Smooth muscle cell (in vitro differentiated cells): ENCODE measurements around the gene ASAP2. TPM values are rescaled to one million over a fixed set of nuclear protein-coding genes. Genes with fewer than 3 reads are reported as not detected.

Experiments
- DNase-seq: peaks from one replicate; lab custom pipeline; 2025; ENCODE audit not compliant: unreplicated experiment; lab: John Stamatoyannopoulos, UW
- H2AFZ ChIP-seq: fragments of 200-600 bp; sonication (generic); 2 replicates; pipeline ENCODE4 v1.6.0; 2016; ENCODE audit warnings: antibody characterized with exemption, low read depth, mild to moderate bottlenecking
- H3F3A ChIP-seq: fragments of 200-600 bp; sonication (generic); 2 replicates; pipeline ENCODE4 v1.6.0; 2017; ENCODE audit warnings: antibody characterized with exemption, low read depth
- H3K27ac ChIP-seq: fragments of 200-600 bp; sonication (generic); 2 replicates; pipeline ENCODE4 v1.5.1; 2016; ENCODE audit warnings: low read depth, mild to moderate bottlenecking
- H3K27me3 ChIP-seq: fragments of 200-600 bp; sonication (generic); 2 replicates; pipeline ENCODE4 v1.6.1; 2016; ENCODE audit warnings: low read depth, mild to moderate bottlenecking
- H3K36me3 ChIP-seq: fragments of 200-600 bp; sonication (generic); 2 replicates; pipeline ENCODE4 v1.5.1; 2016; ENCODE audit warnings: low read depth
- H3K4me1 ChIP-seq: fragments of 200-600 bp; sonication (generic); 2 replicates; pipeline ENCODE4 v1.5.1; 2016; ENCODE audit warnings: low read depth
- H3K4me2 ChIP-seq: fragments of 200-600 bp; sonication (generic); 2 replicates; pipeline ENCODE4 v1.6.0; 2016; ENCODE audit warnings: mild to moderate bottlenecking
- H3K4me3 ChIP-seq: fragments of 200-600 bp; sonication (generic); 2 replicates; pipeline ENCODE4 v1.5.1; 2016; ENCODE audit warnings: mild to moderate bottlenecking
- H3K79me2 ChIP-seq: fragments of 200-600 bp; sonication (generic); 2 replicates; pipeline ENCODE4 v1.6.0; 2016; ENCODE audit warnings: low read depth, mild to moderate bottlenecking
- H3K9ac ChIP-seq: fragments of 200-600 bp; sonication (generic); 2 replicates; pipeline ENCODE4 v1.6.0; 2016; ENCODE audit warnings: low read depth
- H3K9me3 ChIP-seq: fragments of 200-600 bp; sonication (generic); replicated peaks from 2 replicates; pipeline ENCODE4 v1.5.1; 2016; ENCODE audit warnings: low read depth
- H4K20me1 ChIP-seq: fragments of 200-600 bp; sonication (generic); 2 replicates; pipeline ENCODE4 v1.6.0; 2016; ENCODE audit warnings: low read depth
- CTCF ChIP-seq: fragments of 200-600 bp; sonication (generic); IDR thresholded peaks from 2 replicates; pipeline ENCODE4 v1.5.1; 2017; ENCODE audit warnings: borderline replicate concordance, mild to moderate bottlenecking, antibody characterized with exemption; ENCODE audit not compliant: insufficient read depth, poor library complexity, severe bottlenecking
- WGBS: methylation state at CpG from one replicate; pipeline ENCODE4 v1.1.7; 2016; ENCODE audit warnings: low lambda C conversion rate; 5-methylcytosine and 5-hydroxymethylcytosine counted together
- polyA plus RNA-seq: library from polyadenylated mRNA; unstranded; fragments of >200 nt; fragmentation: Nextera tagmentation; extraction: Ambion mirVana; gene quantifications from 2 replicates; pipeline ENCODE4 v1.2.1, GENCODE V29; 2016
- total RNA-seq: library from RNA; depleted of rRNA; stranded (reverse); fragments of >200 nt; gene quantifications from 2 replicates; pipeline ENCODE4 v1.2.3, GENCODE V29; 2014

ASAP2 gene
- total and polyA plus RNA-seq, 2 experiments from 2014 or later = 8.8 to 23.1 TPM

GRCh38 chr2:9244985-9245544 is 38.5 kb downstream of the ASAP2 start:
- DNase-seq = no peak
- peak overlapping the region; percentile 16 for H3K27ac ChIP-seq
- no peak overlapping the region for H3K4me2 ChIP-seq
- no peaks in the 10 kb centered on the region for H3K9me3 ChIP-seq
- H2AFZ ChIP-seq = no peak overlapping the region
- TF ChIP-seq CTCF = no peak
- no peaks in the 10 kb centered on the region for H3K27me3 ChIP-seq
- WGBS = 46% methylated on average over 7 of the region's 7 CpGs
- H4K20me1 ChIP-seq = peaks cover 9% of the 10 kb centered on the region
- no peak overlapping the region for H3K9ac ChIP-seq
- H3F3A ChIP-seq = no peaks in the 10 kb centered on the region
- H3K4me3 ChIP-seq = no peak overlapping the region
- H3K36me3 ChIP-seq = no peaks in the 10 kb centered on the region
- peaks cover 97% of the 10 kb centered on the region for H3K79me2 ChIP-seq
- peaks cover 3% of the 10 kb centered on the region for H3K4me1 ChIP-seq

GRCh38 chr2:9247177-9247576 is 40.6 kb downstream of the ASAP2 start:
- peaks cover 7% of the 10 kb centered on the region for H3K4me1 ChIP-seq
- TF ChIP-seq CTCF = no peak
- H4K20me1 ChIP-seq = peaks cover 9% of the 10 kb centered on the region
- no peak overlapping the region for H3K4me3 ChIP-seq
- no peak for DNase-seq
- no peak overlapping the region for H3K27ac ChIP-seq
- no peaks in the 10 kb centered on the region for H3F3A ChIP-seq
- peaks cover 93% of the 10 kb centered on the region for H3K79me2 ChIP-seq
- H3K36me3 ChIP-seq = no peaks in the 10 kb centered on the region
- H3K4me2 ChIP-seq = no peak overlapping the region
- no peaks in the 10 kb centered on the region for H3K9me3 ChIP-seq
- H3K27me3 ChIP-seq = no peaks in the 10 kb centered on the region
- 89% methylated on average over 13 of the region's 13 CpGs for WGBS
- H2AFZ ChIP-seq = no peak overlapping the region
- H3K9ac ChIP-seq = no peak overlapping the region

- H2AFZ ChIP-seq = no peak overlapping the region
- TF ChIP-seq CTCF = no peak
- WGBS = 74% methylated on average over 6 of the region's 6 CpGs
- peaks cover 9% of the 10 kb centered on the region for H4K20me1 ChIP-seq
- peaks cover 7% of the 10 kb centered on the region for H3K4me1 ChIP-seq
- H3K36me3 ChIP-seq = no peaks in the 10 kb centered on the region
- H3K79me2 ChIP-seq = peaks cover 91% of the 10 kb centered on the region
- H3K4me2 ChIP-seq = no peak overlapping the region
- no peaks in the 10 kb centered on the region for H3K27me3 ChIP-seq
- no peak for DNase-seq
- no peak overlapping the region for H3K4me3 ChIP-seq
- H3K9me3 ChIP-seq = no peaks in the 10 kb centered on the region
- no peak overlapping the region for H3K9ac ChIP-seq
- H3F3A ChIP-seq = no peaks in the 10 kb centered on the region
- no peak overlapping the region for H3K27ac ChIP-seq
Measured at GRCh38 chr2:9247786-9248185, 41.2 kb downstream of the ASAP2 start.

- DNase-seq = no peak
- 95% methylated on average over 7 of the region's 7 CpGs for WGBS
- H3K9ac ChIP-seq = no peak overlapping the region
- no peak overlapping the region for H3K4me3 ChIP-seq
- peaks cover 91% of the 10 kb centered on the region for H3K79me2 ChIP-seq
- H3K4me2 ChIP-seq = no peak overlapping the region
- peaks cover 9% of the 10 kb centered on the region for H4K20me1 ChIP-seq
- peaks cover 7% of the 10 kb centered on the region for H3K4me1 ChIP-seq
- no peaks in the 10 kb centered on the region for H3K36me3 ChIP-seq
- no peaks in the 10 kb centered on the region for H3K27me3 ChIP-seq
- TF ChIP-seq CTCF = no peak
- no peaks in the 10 kb centered on the region for H3K9me3 ChIP-seq
- no peaks in the 10 kb centered on the region for H3F3A ChIP-seq
- peak overlapping the region; percentile 38 for H3K27ac ChIP-seq
- H2AFZ ChIP-seq = no peak overlapping the region
Measured at GRCh38 chr2:9248363-9248762, 41.8 kb downstream of the ASAP2 start.
